OCI-LY1 (cell line): ENCODE data around the gene CPSF6.
A peak's percentile ranks its signal among the peaks of the same experiment; 100 is the strongest.

Experiments
- H2AFZ ChIP-seq: fragments of 200-600 bp; sonication (generic), shearing (Covaris generic); 2 replicates; pipeline ENCODE4 v1.6.0; 2014; ENCODE audit warnings: antibody characterized with exemption, mild to moderate bottlenecking, low read length
- H3F3A ChIP-seq: fragments of 200-600 bp; sonication (generic), shearing (Covaris generic); 2 replicates; pipeline ENCODE4 v1.6.0; 2014; ENCODE audit warnings: mild to moderate bottlenecking, antibody characterized with exemption, low read length, moderate library complexity; ENCODE audit not compliant: insufficient read depth
- H3K27ac ChIP-seq: fragments of 200-600 bp; sonication (generic); 2 replicates; pipeline ENCODE4 v1.5.1; 2014; ENCODE audit warnings: low read length, mixed run types, mild to moderate bottlenecking, low read depth; ENCODE audit not compliant: poor library complexity, severe bottlenecking
- H3K27me3 ChIP-seq: fragments of 200-600 bp; sonication (generic); 2 replicates; pipeline ENCODE4 v1.6.0; 2014; ENCODE audit warnings: antibody characterized with exemption, mild to moderate bottlenecking, low read length, moderate library complexity; ENCODE audit not compliant: insufficient read depth
- H3K36me3 ChIP-seq: fragments of 200-600 bp; sonication (generic); 2 replicates; pipeline ENCODE4 v1.6.1; 2014; ENCODE audit warnings: mild to moderate bottlenecking, antibody characterized with exemption, low read length, moderate library complexity, mixed read lengths; ENCODE audit not compliant: insufficient read depth
- H3K4me1 ChIP-seq: fragments of 200-600 bp; sonication (generic); 2 replicates; pipeline ENCODE4 v1.5.1; 2014; ENCODE audit warnings: mild to moderate bottlenecking, low read length, moderate library complexity; ENCODE audit not compliant: insufficient read depth, severe bottlenecking
- H3K4me2 ChIP-seq: fragments of 200-600 bp; sonication (generic), shearing (Covaris generic); 2 replicates; pipeline ENCODE4 v1.6.1; 2014; ENCODE audit warnings: low read length
- H3K4me3 ChIP-seq: fragments of 200-600 bp; sonication (generic); 2 replicates; pipeline ENCODE4 v1.5.1; 2014; ENCODE audit warnings: low read length, low read depth, mild to moderate bottlenecking, mixed read lengths; ENCODE audit not compliant: poor library complexity, severe bottlenecking
- H3K79me2 ChIP-seq: fragments of 200-600 bp; shearing (Covaris generic); 2 replicates; pipeline ENCODE4 v1.6.1; 2016; ENCODE audit warnings: mixed run types, low read length, mixed read lengths; ENCODE audit not compliant: insufficient read depth
- H3K9ac ChIP-seq: fragments of 200-600 bp; sonication (generic), shearing (Covaris generic); 2 replicates; pipeline ENCODE4 v1.6.1; 2014; ENCODE audit warnings: mild to moderate bottlenecking, low read length, mixed read lengths
- H3K9me2 ChIP-seq: fragments of 200-600 bp; sonication (generic), shearing (Covaris generic); 2 replicates; pipeline ENCODE4 v1.6.1; 2014; ENCODE audit warnings: low read depth, mild to moderate bottlenecking, low read length, mixed read lengths
- H3K9me3 ChIP-seq: fragments of 200-600 bp; shearing (Covaris generic); 2 replicates; pipeline ENCODE4 v1.6.1; 2014; ENCODE audit warnings: low read length, mixed read lengths
- H4K20me1 ChIP-seq: fragments of 200-600 bp; sonication (generic), shearing (Covaris generic); 2 replicates; pipeline ENCODE4 v1.6.0; 2016; ENCODE audit warnings: mild to moderate bottlenecking, low read length; ENCODE audit not compliant: insufficient read depth
- EZH2 ChIP-seq: fragments of 200-600 bp; sonication (generic), shearing (Covaris generic); IDR thresholded peaks from 2 replicates; pipeline ENCODE4 v1.8.0; 2017; ENCODE audit warnings: borderline replicate concordance, mixed run types, mild to moderate bottlenecking, antibody characterized with exemption, low read length, moderate library complexity, mixed read lengths
- TF ChIP-seq, protein P1 (sequence below): fragments of 200-600 bp; sonication (generic), shearing (Covaris generic); IDR thresholded peaks from 2 replicates; pipeline ENCODE4 v1.5.1; 2017; ENCODE audit warnings: mild to moderate bottlenecking, antibody characterized with exemption, low read length, moderate library complexity, mixed read lengths

The CPSF6 gene

DNA sequence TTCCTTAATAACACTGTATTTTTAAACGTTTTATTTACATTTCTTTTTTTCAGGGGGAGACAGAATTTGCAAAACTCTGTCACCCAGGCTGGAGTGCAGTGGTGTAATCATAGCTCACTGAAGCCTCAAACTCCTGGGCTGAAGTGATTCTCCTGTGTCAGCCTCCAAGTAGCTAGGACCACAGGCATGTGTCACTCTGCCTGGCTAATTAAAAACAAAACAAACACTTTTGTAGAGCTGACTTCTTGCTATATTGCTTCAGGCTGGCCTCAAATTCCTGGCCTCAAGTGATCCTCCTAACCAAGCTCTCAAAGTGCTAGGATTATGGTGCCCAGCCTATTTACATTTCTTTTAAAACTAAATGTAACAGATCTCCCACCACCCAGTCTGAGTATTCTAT, 12.7 kb downstream of the CPSF6 start:
- Histone ChIP-seq H3K27me3 (no peaks in the 10 kb centered on the region), H3K9me3 (no peaks in the 10 kb centered on the region; the same call in 1 of the 2 replicates), H3K27ac (no peak overlapping the region), H3K4me3 (no peak overlapping the region), H2AFZ (no peak overlapping the region), H3K9me2 (no peaks in the 10 kb centered on the region), H3K36me3 (peaks cover 41% of the 10 kb centered on the region), H3K4me1 (peaks cover 10% of the 10 kb centered on the region), H4K20me1 (no peaks in the 10 kb centered on the region), H3K9ac (no peak overlapping the region), H3K79me2 (peaks cover 49% of the 10 kb centered on the region), H3F3A (no peaks in the 10 kb centered on the region), H3K4me2 (no peak overlapping the region)
- TF ChIP-seq EZH2, result no peak
- TF ChIP-seq, protein P1, sequence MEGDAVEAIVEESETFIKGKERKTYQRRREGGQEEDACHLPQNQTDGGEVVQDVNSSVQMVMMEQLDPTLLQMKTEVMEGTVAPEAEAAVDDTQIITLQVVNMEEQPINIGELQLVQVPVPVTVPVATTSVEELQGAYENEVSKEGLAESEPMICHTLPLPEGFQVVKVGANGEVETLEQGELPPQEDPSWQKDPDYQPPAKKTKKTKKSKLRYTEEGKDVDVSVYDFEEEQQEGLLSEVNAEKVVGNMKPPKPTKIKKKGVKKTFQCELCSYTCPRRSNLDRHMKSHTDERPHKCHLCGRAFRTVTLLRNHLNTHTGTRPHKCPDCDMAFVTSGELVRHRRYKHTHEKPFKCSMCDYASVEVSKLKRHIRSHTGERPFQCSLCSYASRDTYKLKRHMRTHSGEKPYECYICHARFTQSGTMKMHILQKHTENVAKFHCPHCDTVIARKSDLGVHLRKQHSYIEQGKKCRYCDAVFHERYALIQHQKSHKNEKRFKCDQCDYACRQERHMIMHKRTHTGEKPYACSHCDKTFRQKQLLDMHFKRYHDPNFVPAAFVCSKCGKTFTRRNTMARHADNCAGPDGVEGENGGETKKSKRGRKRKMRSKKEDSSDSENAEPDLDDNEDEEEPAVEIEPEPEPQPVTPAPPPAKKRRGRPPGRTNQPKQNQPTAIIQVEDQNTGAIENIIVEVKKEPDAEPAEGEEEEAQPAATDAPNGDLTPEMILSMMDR, result no peak

DNA sequence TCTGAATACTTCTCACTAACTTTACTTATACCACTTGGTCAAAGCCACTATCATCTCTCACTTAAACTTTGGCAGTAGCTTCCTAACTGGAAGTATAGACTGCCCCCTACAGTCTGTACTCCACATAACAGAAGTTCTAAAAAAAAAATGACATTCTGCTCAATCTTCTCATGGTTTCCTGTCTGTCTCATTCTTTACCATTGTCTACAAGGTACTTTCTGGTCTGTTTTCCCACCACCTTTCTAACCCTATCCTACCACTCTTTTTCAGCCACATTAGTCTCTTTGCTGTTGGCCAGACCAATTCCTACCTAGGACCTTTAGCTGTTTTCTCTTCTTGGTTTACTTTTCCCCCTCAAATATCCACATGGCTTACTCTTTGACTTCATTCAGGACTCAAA, 14.7 kb downstream of the CPSF6 start:
- Histone ChIP-seq H3F3A (no peaks in the 10 kb centered on the region), H3K27ac (no peak overlapping the region), H3K9me2 (no peaks in the 10 kb centered on the region), H3K9me3 (no peaks in the 10 kb centered on the region), H4K20me1 (no peaks in the 10 kb centered on the region), H3K4me3 (no peak overlapping the region), H3K27me3 (no peaks in the 10 kb centered on the region), H3K36me3 (peaks cover 48% of the 10 kb centered on the region), H3K4me2 (no peak overlapping the region), H3K79me2 (peaks cover 31% of the 10 kb centered on the region), H3K4me1 (peaks cover 10% of the 10 kb centered on the region), H3K9ac (no peak overlapping the region), H2AFZ (no peak overlapping the region)
- TF ChIP-seq, protein P1, result peak; percentile 75
- no peak for TF ChIP-seq EZH2

DNA sequence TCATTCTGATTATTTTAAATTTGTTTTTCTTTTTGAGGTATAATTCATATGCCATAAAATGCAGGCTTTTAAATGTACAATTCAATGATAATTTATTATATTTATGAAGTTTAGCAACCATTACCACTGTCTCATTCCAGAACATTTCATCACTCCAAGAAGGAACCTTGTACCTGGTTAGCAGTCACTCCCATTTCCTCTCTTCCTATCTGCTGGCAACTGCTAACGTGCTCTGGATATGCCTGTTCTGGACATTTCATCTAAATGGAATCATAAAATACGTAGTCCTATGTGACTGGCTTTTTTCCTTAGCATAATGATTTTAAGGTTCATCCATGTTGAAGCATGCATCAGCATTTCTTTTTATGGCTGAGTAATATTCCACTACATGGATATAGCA, 15.5 kb downstream of the CPSF6 start:
- H4K20me1 ChIP-seq, result no peaks in the 10 kb centered on the region
- H3K9me2 ChIP-seq, result no peaks in the 10 kb centered on the region
- H3K9me3 ChIP-seq, result no peaks in the 10 kb centered on the region
- TF ChIP-seq EZH2, result no peak
- TF ChIP-seq, protein P1, result no peak
- H3K27ac ChIP-seq, result no peak overlapping the region
- H3K27me3 ChIP-seq, result no peaks in the 10 kb centered on the region
- no peaks in the 10 kb centered on the region for H3F3A ChIP-seq
- H3K9ac ChIP-seq, result no peak overlapping the region
- no peak overlapping the region for H3K4me3 ChIP-seq
- peaks cover 10% of the 10 kb centered on the region for H3K4me1 ChIP-seq
- peaks cover 23% of the 10 kb centered on the region for H3K79me2 ChIP-seq
- peaks cover 57% of the 10 kb centered on the region for H3K36me3 ChIP-seq
- no peak overlapping the region for H3K4me2 ChIP-seq
- no peak overlapping the region for H2AFZ ChIP-seq
